GM19099 (cell line): ENCODE measurements around the gene NPVF.

Experiments
- POLR2A ChIP-seq: IDR thresholded peaks from 3 replicates; pipeline ENCODE4 v1.6.1; 2011; ENCODE audit warnings: low read depth; ENCODE audit not compliant: insufficient read length; ENCODE audit errors: extremely low read depth

The NPVF gene

GRCh38 chr7:25244254-25245033 lies 16.2 kb upstream of the NPVF start:
- TF ChIP-seq POLR2A: no peak

- no peak for TF ChIP-seq POLR2A
These were observed 14.4 kb upstream of the NPVF start for GRCh38 chr7:25242678-25243077.

DNA sequence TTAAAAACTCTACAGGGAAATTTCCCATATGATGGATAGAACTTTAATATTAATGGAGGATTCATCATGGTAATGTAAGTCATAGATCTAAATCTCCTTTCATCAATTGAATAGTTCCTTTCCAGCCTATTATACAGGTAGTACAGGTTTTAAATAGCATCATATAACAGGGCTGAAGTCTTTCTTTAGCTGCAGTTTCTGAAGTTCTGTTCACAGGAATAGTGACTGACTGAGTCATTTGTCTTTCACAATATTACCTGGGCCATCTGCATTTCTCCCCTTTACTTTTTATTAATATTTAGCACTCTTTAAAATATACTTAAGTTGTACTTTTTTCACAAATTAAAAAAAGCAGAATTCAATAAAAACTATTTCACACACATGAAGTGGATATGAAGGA lies 12.6 kb upstream of the NPVF start:
- TF ChIP-seq POLR2A: no peak

- TF ChIP-seq POLR2A: no peak
These were observed 12.1 kb upstream of the NPVF start for GRCh38 chr7:25240340-25240739.

DNA sequence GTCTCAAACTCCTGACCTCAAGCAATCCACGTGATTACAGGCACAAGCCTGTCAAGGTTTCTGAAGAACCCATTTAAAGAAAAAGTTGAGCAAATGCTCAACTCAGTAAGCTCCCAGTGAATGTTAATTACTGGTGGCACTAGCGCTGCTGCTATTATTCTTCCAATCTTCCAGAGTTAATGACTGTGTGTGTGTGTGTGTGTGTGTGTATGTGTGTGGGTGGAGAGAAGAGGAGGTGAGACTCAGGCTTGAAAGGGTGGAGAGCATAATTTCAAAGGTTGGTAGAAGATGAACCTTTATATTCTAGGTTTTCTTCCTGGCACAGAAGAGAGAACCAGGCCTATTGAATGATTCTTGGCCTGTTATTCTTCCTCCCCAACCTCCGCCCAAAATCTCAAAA lies 11.6 kb upstream of the NPVF start:
- TF ChIP-seq POLR2A: no peak

DNA sequence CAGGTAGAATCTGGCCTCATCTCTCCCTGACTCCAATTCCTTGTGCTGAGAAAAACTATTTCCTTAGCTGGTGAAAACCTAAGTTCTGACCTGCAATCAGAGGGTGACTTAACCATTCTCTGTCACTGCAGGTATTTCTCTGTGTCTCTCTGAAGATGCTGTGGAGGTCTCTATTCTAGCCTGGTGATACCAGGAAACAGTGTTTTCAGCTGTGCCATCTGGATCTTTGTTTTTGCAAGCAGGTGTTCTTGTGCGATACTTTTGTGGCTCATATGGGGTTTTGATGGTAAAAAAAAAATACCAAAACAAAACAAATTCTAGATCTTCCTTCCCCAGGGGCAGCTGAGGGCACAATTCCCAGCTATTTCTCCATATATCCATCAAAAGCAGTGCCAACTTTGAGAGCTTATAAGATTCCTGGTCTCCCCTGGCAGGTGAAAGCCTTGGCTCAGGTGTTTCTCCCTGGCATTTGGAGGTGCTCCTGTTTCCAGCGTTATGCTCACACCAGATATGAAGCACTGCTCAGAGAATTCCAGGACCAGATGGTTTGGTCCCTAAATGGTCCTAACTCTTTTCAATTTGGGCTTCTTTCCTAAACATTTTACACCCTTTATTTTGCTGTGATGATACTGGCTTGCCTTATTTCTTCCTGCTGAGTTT lies 9.9 kb upstream of the NPVF start:
- no peak for TF ChIP-seq POLR2A

GRCh38 chr7:25235471-25235870 lies 7.2 kb upstream of the NPVF start:
- TF ChIP-seq POLR2A: no peak

- no peak for TF ChIP-seq POLR2A
These were observed 6.0 kb upstream of the NPVF start for GRCh38 chr7:25234336-25234735.

DNA sequence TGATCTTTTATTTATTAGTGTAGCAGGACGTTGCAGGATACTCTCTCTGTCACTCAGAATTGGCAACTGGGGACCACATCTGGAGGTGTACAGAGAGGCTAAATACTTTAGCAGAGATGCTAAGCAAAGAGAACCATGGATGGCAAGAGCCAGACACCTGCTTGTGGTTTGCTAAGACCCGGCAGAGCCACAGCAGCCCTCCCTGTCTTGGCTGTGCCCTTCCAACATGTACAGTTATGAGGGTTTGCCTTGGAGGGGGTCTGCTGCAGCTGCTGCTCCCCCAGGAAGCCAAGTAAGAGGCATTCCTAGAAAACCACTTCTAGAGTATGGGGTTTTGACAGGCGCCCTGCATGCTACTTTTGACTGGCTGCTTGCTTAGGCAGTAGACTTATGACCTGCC lies 5.1 kb downstream of the NPVF start:
- TF ChIP-seq POLR2A: no peak

GRCh38 chr7:25222666-25223065 lies 5.6 kb downstream of the NPVF start:
- TF ChIP-seq POLR2A: no peak

DNA sequence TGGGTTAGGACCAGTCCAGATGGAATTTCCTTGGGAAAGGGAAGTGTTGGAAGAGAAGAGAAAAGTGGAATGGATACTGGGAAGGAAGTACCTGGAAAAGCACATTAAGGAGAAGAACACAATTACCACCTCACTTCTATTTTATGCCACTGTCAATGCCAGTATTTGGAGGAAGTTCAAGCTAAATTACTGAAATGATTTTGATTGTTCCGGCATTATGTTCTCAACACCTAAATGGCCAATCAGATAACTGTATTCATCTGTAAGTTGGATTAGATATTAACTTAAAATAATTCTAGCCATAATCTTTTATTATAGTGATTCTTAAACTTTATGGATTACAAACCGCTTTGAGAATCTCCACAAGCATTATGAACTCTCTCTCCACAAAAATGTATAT lies 7.3 kb downstream of the NPVF start:
- no peak for TF ChIP-seq POLR2A

DNA sequence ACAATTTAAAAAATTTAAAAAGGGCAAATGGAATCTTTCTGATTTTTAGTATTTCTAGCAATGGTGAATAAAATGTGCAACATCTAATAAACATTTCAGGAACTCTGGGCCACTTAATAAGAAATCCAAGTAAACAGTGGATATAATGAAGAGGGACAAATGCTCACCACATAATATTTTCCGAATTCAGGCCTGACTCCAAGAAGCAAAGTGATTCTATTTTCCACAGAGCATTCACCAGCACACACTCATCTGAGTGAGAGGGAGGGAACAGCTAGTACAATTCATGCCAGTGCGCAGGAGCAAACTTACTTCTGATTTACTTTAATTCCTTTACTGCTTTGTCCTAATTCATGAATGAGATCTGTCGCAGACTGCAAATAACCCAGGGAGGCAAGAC lies 10.1 kb downstream of the NPVF start:
- no peak for TF ChIP-seq POLR2A

GRCh38 chr7:25216837-25217236 lies 11.4 kb downstream of the NPVF start:
- TF ChIP-seq POLR2A: no peak

GRCh38 chr7:25215694-25216335 lies 12.5 kb downstream of the NPVF start:
- TF ChIP-seq POLR2A: no peak

DNA sequence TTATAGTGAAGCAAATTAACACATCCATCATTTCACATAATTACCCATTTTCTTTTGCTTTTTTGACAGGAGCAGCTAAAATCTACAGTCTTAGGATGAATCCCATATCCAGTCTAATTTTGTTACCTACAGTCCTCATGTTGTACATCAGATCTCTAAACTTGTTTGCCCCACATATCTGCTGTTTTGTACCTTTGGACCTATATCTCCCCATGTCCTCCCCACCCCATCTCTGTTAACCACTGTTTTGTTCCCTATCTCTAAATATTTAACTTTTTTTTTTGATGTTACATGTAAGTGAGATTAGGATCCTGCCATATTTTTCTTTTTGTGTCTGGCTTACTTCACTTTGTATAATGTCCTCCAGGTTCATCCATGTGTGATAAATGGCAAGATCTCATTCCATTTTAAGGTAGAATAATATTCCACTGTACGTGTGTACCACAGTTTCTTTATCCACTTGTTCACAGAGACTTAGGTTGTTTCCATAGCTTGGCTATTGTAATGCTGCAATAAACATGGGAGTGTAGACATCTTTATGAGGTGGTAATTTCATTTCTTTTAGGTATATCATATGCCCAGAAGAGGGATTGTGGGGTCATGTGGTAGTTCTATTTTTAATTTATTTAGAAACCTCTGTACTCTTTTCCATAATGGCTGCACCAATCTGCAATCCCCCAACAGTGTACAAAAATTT lies 19.6 kb downstream of the NPVF start:
- TF ChIP-seq POLR2A: no peak
